ENCODE results near the gene TSPAN17.

TSPAN17 gene

DNA sequence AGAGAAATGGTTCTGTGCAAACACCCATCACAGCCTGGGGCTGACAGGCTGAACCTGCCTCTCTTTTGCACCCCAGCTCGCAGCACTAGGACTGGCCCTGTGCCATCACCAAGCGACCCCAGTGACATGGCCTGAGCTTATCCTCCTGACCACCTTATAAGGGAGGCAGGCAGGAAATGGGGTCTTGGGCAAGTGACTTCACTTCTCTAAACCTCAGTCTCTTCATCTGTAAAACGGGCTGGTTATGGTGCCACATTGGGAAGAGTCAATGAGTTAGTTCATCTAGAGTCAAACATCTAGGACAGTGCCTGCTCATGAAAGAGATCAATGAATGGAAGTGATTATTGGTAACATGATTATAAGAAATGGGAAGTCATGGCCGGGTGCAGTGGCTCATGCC, 23.1 kb upstream of the TSPAN17 start:
- no peak for DNase-seq

- DNase-seq = no peak
These were observed 22.3 kb upstream of the TSPAN17 start for GRCh38 chr5:176624938-176625337.

DNA sequence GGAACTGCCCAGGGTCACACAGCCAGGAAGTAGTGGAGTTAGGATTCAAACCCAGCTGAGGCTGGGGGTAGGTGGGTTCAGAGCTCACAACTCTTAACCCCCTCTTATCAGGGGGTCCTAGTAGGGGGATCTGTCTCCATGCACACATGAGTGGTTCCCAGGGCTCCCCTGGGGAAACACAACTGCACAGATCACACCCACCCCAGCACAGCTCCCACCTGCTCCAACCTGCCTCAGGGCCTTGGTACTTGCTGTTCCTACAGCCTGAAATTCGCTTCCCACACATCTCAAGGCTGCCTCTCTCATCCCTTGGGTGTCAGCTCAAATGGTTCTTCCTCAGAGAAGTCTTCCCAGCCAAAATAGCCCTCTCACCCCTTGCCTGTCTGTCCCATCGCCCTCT, 21.8 kb upstream of the TSPAN17 start:
- no peak for DNase-seq

DNA sequence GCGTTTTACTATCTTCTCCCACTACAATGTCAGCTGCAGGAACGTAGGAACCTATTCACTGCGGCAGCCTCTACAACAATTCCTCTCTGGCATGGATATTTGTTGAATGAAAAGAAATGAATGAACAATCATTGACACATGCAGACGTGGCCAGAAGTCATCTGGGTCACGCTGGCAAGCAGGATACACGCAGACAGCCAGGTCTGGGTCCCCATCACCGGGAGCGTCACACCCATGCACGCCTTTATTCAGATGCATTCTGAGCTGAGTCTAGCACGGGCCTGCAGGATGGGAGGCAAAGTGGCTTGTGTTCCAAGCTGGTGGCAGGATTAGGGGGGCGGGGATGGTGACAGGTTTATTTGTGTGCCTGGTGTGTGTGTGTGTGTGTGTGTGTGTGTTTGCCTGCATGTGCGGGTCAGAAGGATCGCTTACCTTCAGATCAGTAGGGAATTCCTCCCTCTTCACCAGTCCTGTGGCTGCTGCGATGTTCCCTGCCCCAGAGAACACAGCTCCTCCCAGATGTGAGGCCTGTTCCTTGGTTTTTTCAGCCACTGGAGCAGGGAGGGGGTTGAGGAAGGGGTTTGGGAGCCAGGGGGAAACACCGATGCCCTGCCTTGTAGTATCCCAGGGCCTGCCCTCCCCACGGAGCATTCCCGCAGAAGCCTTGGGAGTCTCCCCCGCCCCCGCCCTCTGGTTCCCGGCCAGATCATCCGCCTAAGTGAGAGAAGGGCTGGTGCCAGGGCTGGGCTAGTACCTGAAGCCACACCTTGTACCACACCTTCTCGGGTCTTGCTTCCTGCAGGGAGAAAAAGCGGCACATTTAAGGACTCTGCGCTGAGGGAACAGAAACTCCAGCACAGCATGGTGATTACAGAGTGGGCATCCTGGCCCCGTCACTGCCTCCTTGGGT, 21.1 kb upstream of the TSPAN17 start:
- DNase-seq = no peak

DNA sequence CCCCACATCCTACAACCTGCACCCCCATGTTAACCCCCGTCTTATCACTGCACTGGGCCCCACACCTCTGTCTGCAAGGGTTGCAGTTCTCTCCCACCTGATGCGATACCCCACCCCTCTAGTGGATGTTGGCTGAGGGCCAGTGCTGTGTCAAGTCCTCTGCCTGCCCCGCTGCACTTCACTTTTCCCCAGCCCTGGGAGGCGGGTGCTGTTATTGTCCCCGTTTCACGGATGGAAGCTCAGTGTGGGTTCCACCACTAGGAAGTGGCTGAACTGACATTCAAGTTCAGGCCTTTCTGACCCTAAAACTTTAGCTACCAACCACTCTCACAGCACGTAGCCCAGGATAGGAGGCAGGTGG, 20.4 kb upstream of the TSPAN17 start:
- no peak for DNase-seq

- DNase-seq = no peak
These were observed 19.7 kb upstream of the TSPAN17 start for GRCh38 chr5:176627582-176627981.

GRCh38 chr5:176628406-176629228, 18.7 kb upstream of the TSPAN17 start:
- DNase-seq = no peak

- no peak for DNase-seq
These were observed 17.9 kb upstream of the TSPAN17 start for GRCh38 chr5:176629317-176629852.

GRCh38 chr5:176629853-176630680, 17.2 kb upstream of the TSPAN17 start, which contains the start of the genes EIF4E1B and SNCB:
EIF4E1B (plus strand) TSS chr5:176630675; CDS start chr5:176642788, 12,113 bp downstream.
SNCB (minus strand) TSS chr5:176630534; CDS start chr5:176629654, 880 bp downstream.
- peak; percentile 52 for DNase-seq

- no peak for DNase-seq
These were observed 16.5 kb upstream of the TSPAN17 start for GRCh38 chr5:176630681-176631222.

GRCh38 chr5:176631383-176632200, 15.7 kb upstream of the TSPAN17 start:
- no peak for DNase-seq

- no peak for DNase-seq
These were observed 14.5 kb upstream of the TSPAN17 start for GRCh38 chr5:176632745-176633144.

DNA sequence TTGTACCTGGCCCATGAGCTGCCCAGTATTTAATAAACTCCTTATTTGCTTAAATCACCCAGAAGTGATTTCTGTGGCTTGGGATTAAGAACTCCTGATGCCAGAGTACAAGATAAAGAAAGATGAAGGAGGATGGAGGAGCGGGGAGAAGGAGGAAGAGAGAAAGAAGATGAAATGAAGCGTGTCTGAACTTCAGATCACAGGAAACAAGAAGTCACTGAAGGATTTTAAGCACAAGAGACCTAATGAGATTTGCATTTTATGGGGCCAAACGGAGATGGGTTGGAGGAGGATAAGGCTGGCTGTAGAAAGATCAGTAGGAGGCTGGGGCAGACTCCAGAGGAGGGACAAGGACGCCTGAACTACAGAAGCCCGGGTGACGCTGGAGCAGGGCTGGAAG, 13.7 kb upstream of the TSPAN17 start:
- no peak for DNase-seq

DNA sequence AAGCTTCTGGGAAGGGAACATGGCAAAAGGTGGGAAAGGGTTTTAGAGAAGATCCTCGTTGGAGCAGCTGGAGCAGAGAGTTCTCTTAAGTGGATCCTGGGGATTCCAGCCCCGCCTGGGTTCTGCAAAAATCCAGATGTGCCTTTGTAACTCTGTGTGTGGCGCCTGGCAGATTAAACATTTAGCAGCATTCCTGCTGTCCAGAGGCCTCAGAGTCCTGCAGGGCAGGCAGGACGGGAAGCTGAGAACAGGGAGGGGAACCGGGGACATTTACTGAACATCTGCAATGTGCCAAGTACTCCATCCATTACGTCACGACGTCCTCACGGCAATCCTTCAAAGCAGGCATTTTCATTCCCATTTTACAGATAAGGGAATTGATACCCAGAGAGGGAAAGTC, 10.9 kb upstream of the TSPAN17 start:
- DNase-seq = no peak

DNA sequence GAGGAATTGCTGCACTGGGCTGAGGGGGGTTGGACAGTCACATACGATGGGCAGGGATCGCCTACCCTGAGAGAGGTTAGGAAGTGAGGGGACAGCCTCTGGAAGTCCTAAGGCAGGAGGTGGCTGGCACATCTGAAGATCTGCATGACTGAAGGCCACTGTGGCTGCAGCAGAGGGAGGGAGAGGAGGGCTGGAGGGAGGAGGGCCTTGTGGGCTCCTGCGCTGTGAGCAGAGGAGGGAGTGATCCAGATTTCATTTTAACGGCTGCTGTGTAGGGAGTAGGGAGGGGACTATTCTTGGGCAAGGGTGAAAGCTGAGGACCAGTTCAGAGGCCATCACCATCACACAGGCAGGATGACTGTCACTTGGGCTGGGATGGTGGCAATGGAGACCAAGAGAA, 9.7 kb upstream of the TSPAN17 start:
- no peak for DNase-seq

DNA sequence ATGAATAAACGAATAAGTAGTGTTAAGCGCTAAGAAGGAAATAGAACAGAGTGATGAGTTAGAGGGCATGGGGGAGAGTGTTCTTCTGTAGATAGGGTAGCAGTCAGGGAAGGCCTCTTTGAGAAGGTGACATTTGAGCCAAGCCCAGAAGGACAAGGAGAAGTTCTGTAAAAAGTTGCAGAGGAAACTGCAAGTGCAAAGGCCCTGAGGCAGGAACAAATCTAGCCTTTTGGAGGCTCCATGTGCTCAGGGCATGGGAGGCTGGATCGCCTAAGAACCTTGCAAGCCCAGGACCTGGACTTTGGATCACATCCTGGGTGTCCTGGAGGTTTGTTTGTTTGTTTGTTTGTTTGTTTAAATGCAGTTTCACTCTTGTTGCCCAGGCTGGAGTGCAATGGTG, 8.8 kb upstream of the TSPAN17 start:
- DNase-seq = no peak

DNA sequence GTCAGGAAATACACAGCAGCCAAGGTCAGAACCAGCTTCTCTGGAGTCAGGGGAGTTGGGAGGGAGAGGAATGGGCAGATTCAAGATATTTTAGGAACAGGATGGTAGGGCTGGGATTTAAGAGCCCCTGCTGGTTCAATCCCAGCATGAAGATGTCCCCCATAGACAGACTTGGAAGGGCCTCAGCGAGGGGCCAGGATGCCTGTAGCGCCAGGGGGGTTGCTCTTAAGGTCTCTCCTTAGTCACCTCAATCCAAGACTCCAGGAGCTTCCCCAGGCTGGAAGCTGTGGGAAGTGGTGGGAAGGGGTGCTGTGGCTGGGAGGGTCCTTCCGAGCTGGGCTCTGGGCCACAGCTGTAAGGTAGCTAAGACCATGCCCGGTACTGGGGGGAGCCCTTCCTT, 8.1 kb upstream of the TSPAN17 start:
- no peak for DNase-seq

- DNase-seq = no peak
These were observed 7.3 kb upstream of the TSPAN17 start for GRCh38 chr5:176639981-176640380.

- no peak for DNase-seq
These were observed 6.7 kb upstream of the TSPAN17 start for GRCh38 chr5:176640616-176641015.

GRCh38 chr5:176642675-176643490, 4.4 kb upstream of the TSPAN17 start:
- no peak for DNase-seq
